ENCODE data around the gene RNMT.

DNA sequence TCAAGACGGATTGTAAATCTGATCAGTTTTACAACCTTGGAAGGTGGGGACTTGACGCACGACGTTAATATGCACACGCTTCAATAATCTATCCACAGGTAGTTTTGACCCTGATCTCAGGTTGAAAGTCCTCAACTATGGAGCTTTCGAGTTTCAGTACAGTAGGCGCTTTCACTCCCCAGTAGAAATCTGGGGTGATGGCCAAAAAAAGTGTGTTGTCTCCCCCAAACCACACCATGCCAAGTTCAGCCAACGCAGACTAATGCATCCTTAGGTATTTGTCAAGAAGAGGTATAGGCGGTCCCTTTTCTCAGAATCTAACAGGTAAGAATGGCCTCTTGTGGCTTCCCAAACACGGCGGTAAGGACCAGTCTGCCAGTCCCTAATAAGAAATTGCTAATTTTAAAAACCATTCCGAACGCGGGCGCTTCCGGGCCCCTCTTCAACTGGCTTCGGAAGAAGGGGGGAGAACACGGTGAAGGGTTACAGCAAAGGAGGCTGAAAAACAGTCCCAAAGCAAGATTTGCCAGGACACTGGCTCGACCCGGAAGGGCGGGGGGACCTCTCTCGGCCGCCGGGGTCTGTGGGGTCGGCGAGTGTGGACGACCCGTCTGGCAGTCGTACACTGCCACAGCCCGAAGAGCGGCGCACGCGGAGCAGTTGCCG, 774 bp upstream of the RNMT start:
- TF ChIP-seq, protein P1, sequence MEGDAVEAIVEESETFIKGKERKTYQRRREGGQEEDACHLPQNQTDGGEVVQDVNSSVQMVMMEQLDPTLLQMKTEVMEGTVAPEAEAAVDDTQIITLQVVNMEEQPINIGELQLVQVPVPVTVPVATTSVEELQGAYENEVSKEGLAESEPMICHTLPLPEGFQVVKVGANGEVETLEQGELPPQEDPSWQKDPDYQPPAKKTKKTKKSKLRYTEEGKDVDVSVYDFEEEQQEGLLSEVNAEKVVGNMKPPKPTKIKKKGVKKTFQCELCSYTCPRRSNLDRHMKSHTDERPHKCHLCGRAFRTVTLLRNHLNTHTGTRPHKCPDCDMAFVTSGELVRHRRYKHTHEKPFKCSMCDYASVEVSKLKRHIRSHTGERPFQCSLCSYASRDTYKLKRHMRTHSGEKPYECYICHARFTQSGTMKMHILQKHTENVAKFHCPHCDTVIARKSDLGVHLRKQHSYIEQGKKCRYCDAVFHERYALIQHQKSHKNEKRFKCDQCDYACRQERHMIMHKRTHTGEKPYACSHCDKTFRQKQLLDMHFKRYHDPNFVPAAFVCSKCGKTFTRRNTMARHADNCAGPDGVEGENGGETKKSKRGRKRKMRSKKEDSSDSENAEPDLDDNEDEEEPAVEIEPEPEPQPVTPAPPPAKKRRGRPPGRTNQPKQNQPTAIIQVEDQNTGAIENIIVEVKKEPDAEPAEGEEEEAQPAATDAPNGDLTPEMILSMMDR (IDR thresholded peaks at IDR 0.05), result no peak
- no peak for TF ChIP-seq POLR2A (IDR thresholded peaks at IDR 0.05)
